Transverse colon (tissue), 4 donors: ENCODE measurements around the gene OR10D3. TPM values are rescaled to one million over a fixed set of nuclear protein-coding genes. Genes with fewer than 3 reads are reported as not detected.

Experiments
- DNase-seq: peaks from one replicate; pipeline ENCODE4 v3.0.0-alpha.2; 2019
- H3K27ac ChIP-seq, 4 donors: fragments of 200-600 bp; sonication (generic); 2 replicates each; pipeline ENCODE4 v1.5.1; 2016 to 2018; ENCODE audit warnings: inconsistent platforms in 4 of 4
- H3K27me3 ChIP-seq: fragments of 200-600 bp; sonication (generic); 2 replicates; pipeline ENCODE4 v1.5.1; 2017; ENCODE audit warnings: inconsistent platforms
- H3K36me3 ChIP-seq, 4 donors: fragments of 200-600 bp; sonication (generic); 2 replicates each; pipeline ENCODE4 v1.5.1; 2017 to 2019; ENCODE audit warnings: inconsistent platforms in 4 of 4
- H3K4me1 ChIP-seq, 4 donors: fragments of 200-600 bp; sonication (generic); 2 replicates each; pipeline ENCODE4 v1.5.1; 2017 to 2020; ENCODE audit warnings: inconsistent platforms in 4 of 4
- H3K4me3 ChIP-seq, 4 donors: fragments of 200-600 bp; sonication (generic); 1 replicate in 1 of 4; 2 replicates in 3 of 4; pipeline versions ENCODE4 v1.5.1 to v1.6.1; 2017 to 2019; ENCODE audit warnings: inconsistent platforms in 4 of 4
- H3K9me3 ChIP-seq, 2 donors: fragments of 200-600 bp; sonication (generic); 2 replicates each; pipeline ENCODE4 v1.5.1; 2017 to 2019; ENCODE audit warnings: inconsistent platforms in 2 of 2
- CTCF ChIP-seq, 5 experiments: fragments of 200-600 bp in 3 of 5; fragments of 450-650 bp in 2 of 5; sonication (generic) in 3 of 5; IDR thresholded peaks; 1 replicate in 2 of 5; 2 replicates in 3 of 5; pipeline ENCODE4 v1.5.1; 2016 to 2017; ENCODE audit warnings: antibody characterized with exemption in 5 of 5, inconsistent platforms in 3 of 5, mild to moderate bottlenecking in 2 of 5, moderate library complexity in 1 of 5
- EP300 ChIP-seq: sonication (generic); formaldehyde crosslinking; IDR thresholded peaks from one replicate; pipeline ENCODE4 v1.6.1; 2017; ENCODE audit warnings: antibody characterized with exemption, low read depth
- POLR2A ChIP-seq: fragments of 450-650 bp; IDR thresholded peaks from one replicate; pipeline ENCODE4 v1.6.1; 2016; ENCODE audit warnings: antibody characterized with exemption, mild to moderate bottlenecking, moderate library complexity
- POLR2AphosphoS5 ChIP-seq, 3 donors: sonication (generic); formaldehyde crosslinking; IDR thresholded peaks; one replicate each; pipeline ENCODE4 v1.6.1; 2016; ENCODE audit warnings: antibody characterized with exemption in 3 of 3
- WGBS, 2 donors: methylation state at CpG; one replicate each; pipeline ENCODE4 v1.1.5; 2018; ENCODE audit warnings: low coverage in 1 of 2; 5-methylcytosine and 5-hydroxymethylcytosine counted together
- in situ Hi-C, 4 donors: fragments of 200-750 bp; cut with MboI; loops; one replicate each; pipeline versions ENCODE4 v1.15.0 to v1.15.1; 2017; ENCODE audit warnings: low sequenced_read_pairs in 3 of 4, low pct_ligation_motif_present in 1 of 4, low pct_unique_long_range_greater_than_20kb in 1 of 4
- intact Hi-C: fragments of 100-400 bp; cut with DNase I; formaldehyde crosslinking; loops from one replicate; pipeline ENCODE4 v1.15.1; 2023; ENCODE audit warnings: low total_unique reads
- total RNA-seq, 4 donors: library from RNA; depleted of rRNA; stranded (reverse); fragments of >200 nt; gene quantifications; one replicate each; pipeline ENCODE4 v1.1.0, GENCODE V29; 2016

OR10D3 gene
- total RNA-seq = not detected

GRCh38 chr11:124183068-124183467 lies at the start of gene OR10D3:
OR10D3 (plus strand) TSS chr11:124183345; CDS start chr11:124185270, 1,925 bp downstream.
- WGBS, 2 donors = 36 to 62% methylated on average over 3 of the region's 3 CpGs
- in situ Hi-C loops = no loop called here
- intact Hi-C loops = no loop called here
- Histone ChIP-seq H3K4me3 (no peak within 1 kb of the TSS), H3K27ac (no peak within 1 kb of the TSS), H3K9me3 (no peaks in the 10 kb centered on the region), H3K4me1 (no peaks in the 10 kb centered on the region), H3K27me3 (no peaks in the 10 kb centered on the region), H3K36me3 (no peaks in the 10 kb centered on the region)
- DNase-seq = no peak
- TF ChIP-seq POLR2A (no peak), EP300 (no peak), CTCF (IDR thresholded peaks at IDR 0.05) (no peak), POLR2AphosphoS5 (IDR thresholded peaks at IDR 0.05) (no peak)

GRCh38 chr11:124143034-124143433 lies 40.1 kb upstream of the OR10D3 start:
- in situ Hi-C loops (no loop called here), intact Hi-C loops (no loop called here)
- peaks cover 0 to 40% (median 15%) of the 10 kb centered on the region in 4 donors for H3K36me3 ChIP-seq
- no peak overlapping the region for H3K27ac ChIP-seq
- peaks cover 0 to 7% of the 10 kb centered on the region in 2 donors for H3K9me3 ChIP-seq
- no peak for TF ChIP-seq EP300
- TF ChIP-seq CTCF (IDR thresholded peaks at IDR 0.05) = no peak
- TF ChIP-seq POLR2AphosphoS5 (IDR thresholded peaks at IDR 0.05) = no peak
- no peak for TF ChIP-seq POLR2A
- H3K4me3 ChIP-seq = no peak overlapping the region
- WGBS, 2 donors = 86 to 100% methylated on average over 2 of the region's 2 CpGs
- H3K4me1 ChIP-seq = no peaks in the 10 kb centered on the region
- H3K27me3 ChIP-seq = no peaks in the 10 kb centered on the region
- no peak for DNase-seq

- intact Hi-C loops (no loop called here), in situ Hi-C loops (no loop called here)
- H3K27ac ChIP-seq = no peak overlapping the region
- no peaks in the 10 kb centered on the region for H3K4me1 ChIP-seq
- H3K27me3 ChIP-seq = no peaks in the 10 kb centered on the region
- no peak overlapping the region for H3K4me3 ChIP-seq
- peaks cover 0 to 22% (median under 1%) of the 10 kb centered on the region in 4 donors for H3K36me3 ChIP-seq
- no peak for DNase-seq
- TF ChIP-seq POLR2AphosphoS5 (IDR thresholded peaks at IDR 0.05) = no peak
- 72 to 79% methylated on average over 2 of the region's 2 CpGs for WGBS, 2 donors
- no peaks in the 10 kb centered on the region for H3K9me3 ChIP-seq
Observed at GRCh38 chr11:124147951-124148350, 35.2 kb upstream of the OR10D3 start.

GRCh38 chr11:124150684-124151083 lies 32.5 kb upstream of the OR10D3 start:
- WGBS, 2 donors = 75 to 76% methylated on average over 2 to 5 of the region's 5 CpGs
- no peaks in the 10 kb centered on the region for H3K4me1 ChIP-seq
- TF ChIP-seq EP300 (no peak), POLR2A (no peak), POLR2AphosphoS5 (IDR thresholded peaks at IDR 0.05) (no peak), CTCF (IDR thresholded peaks at IDR 0.05) (no peak)
- H3K4me3 ChIP-seq = no peak overlapping the region
- no peaks in the 10 kb centered on the region for H3K27me3 ChIP-seq
- H3K9me3 ChIP-seq = no peaks in the 10 kb centered on the region
- DNase-seq = no peak
- intact Hi-C loops (no loop called here), in situ Hi-C loops (no loop called here)
- H3K36me3 ChIP-seq = peaks cover 0 to under 1% (median 0%) of the 10 kb centered on the region in 4 donors
- no peak overlapping the region for H3K27ac ChIP-seq

- WGBS, 2 donors = 88 to 94% methylated on average over 3 of the region's 3 CpGs
- Histone ChIP-seq H3K4me1 (no peaks in the 10 kb centered on the region), H3K4me3 (no peak overlapping the region), H3K27me3 (no peaks in the 10 kb centered on the region), H3K9me3 (no peaks in the 10 kb centered on the region), H3K36me3 (no peaks in the 10 kb centered on the region), H3K27ac (no peak overlapping the region)
- TF ChIP-seq EP300 (no peak), CTCF (IDR thresholded peaks at IDR 0.05) (no peak), POLR2AphosphoS5 (IDR thresholded peaks at IDR 0.05) (no peak), POLR2A (no peak)
- in situ Hi-C loops (no loop called here), intact Hi-C loops (no loop called here)
- no peak for DNase-seq
Observed at GRCh38 chr11:124152770-124153407, 30.3 kb upstream of the OR10D3 start.
